Natural killer cell (primary cell): Measurements from ENCODE around the gene DLEC1. TPM values are rescaled to one million over a fixed set of nuclear protein-coding genes. Genes with fewer than 3 reads are reported as not detected.

ENCODE experiments used
- ATAC-seq, 3 donors: fragments of 150-1000 bp in 2 of 3; fragments of 200-7000 bp in 1 of 3; cut with Tn5 transposase; 1 replicate in 1 of 3; 2 replicates in 2 of 3; pipeline ENCODE4 v1.10.0; 2021; ENCODE audit warnings: mild to moderate bottlenecking in 2 of 3, moderate library complexity in 2 of 3
- DNase-seq, 2 donors: peaks; one replicate each; pipeline versions ENCODE4 v3.0.0 to v3.0.0-alpha.2; 2013 to 2021; ENCODE audit warnings: mixed read lengths in 1 of 2
- H3K27ac ChIP-seq: one replicate; pipeline ENCODE4 v1.5.1; 2013; ENCODE audit warnings: mild to moderate bottlenecking, low read length
- H3K27me3 ChIP-seq: one replicate; pipeline ENCODE4 v1.6.1; 2013; ENCODE audit warnings: low read length; ENCODE audit not compliant: control insufficient read depth, insufficient read depth
- H3K36me3 ChIP-seq: one replicate; pipeline ENCODE4 v1.6.1; 2013; ENCODE audit warnings: low read length; ENCODE audit not compliant: control insufficient read depth, insufficient read depth
- H3K4me1 ChIP-seq: one replicate; pipeline ENCODE4 v1.6.1; 2013; ENCODE audit warnings: low read length; ENCODE audit not compliant: control insufficient read depth, insufficient read depth
- H3K4me3 ChIP-seq: one replicate; pipeline ENCODE4 v1.5.1; 2013; ENCODE audit warnings: low read length
- H3K9me3 ChIP-seq: one replicate; pipeline ENCODE4 v1.6.1; 2013; ENCODE audit warnings: low read length; ENCODE audit not compliant: control insufficient read depth, insufficient read depth
- H3K27ac Mint-ChIP-seq, 2 donors: one replicate each; pipeline ENCODE4 v1.8.0; 2022; ENCODE audit warnings: mild to moderate bottlenecking in 2 of 2, mixed read lengths in 2 of 2, moderate library complexity in 1 of 2
- H3K27me3 Mint-ChIP-seq, 2 donors: one replicate each; pipeline ENCODE4 v1.8.0; 2022; ENCODE audit warnings: low read depth in 2 of 2, mixed read lengths in 2 of 2
- H3K36me3 Mint-ChIP-seq: one replicate; pipeline ENCODE4 v1.8.0; 2022; ENCODE audit warnings: mixed read lengths
- H3K4me1 Mint-ChIP-seq, 2 donors: one replicate each; pipeline ENCODE4 v1.8.0; 2022; ENCODE audit warnings: mixed read lengths in 2 of 2
- H3K4me3 Mint-ChIP-seq: one replicate; pipeline ENCODE4 v1.8.0; 2022; ENCODE audit warnings: mild to moderate bottlenecking, moderate library complexity, mixed read lengths
- H3K9me3 Mint-ChIP-seq, 2 donors: one replicate each; pipeline ENCODE4 v1.8.0; 2022; ENCODE audit warnings: mixed read lengths in 2 of 2
- WGBS: methylation state at CpG from one replicate; pipeline ENCODE4 v1.1.7; 2013; ENCODE audit warnings: missing lambda C conversion rate; ENCODE audit not compliant: insufficient coverage; 5-methylcytosine and 5-hydroxymethylcytosine counted together
- intact Hi-C: fragments of 100-400 bp; cut with micrococcal nuclease; formaldehyde crosslinking; loops from one replicate; pipeline ENCODE4 v1.14.2; 2022
- total RNA-seq, 4 donors: library from RNA; stranded (reverse); fragments of 120-200 nt in 1 of 4; gene quantifications; one replicate each; pipeline versions ENCODE4 v1.2.3 to v1.2.4, GENCODE V29; 2013 to 2022
- TF ChIP-seq, protein P1 (sequence below): fragments of 200-600 bp; IDR thresholded peaks from one replicate; pipeline ENCODE4 v1.8.0; 2022; ENCODE audit warnings: antibody characterized with exemption

DLEC1 gene, protein sequence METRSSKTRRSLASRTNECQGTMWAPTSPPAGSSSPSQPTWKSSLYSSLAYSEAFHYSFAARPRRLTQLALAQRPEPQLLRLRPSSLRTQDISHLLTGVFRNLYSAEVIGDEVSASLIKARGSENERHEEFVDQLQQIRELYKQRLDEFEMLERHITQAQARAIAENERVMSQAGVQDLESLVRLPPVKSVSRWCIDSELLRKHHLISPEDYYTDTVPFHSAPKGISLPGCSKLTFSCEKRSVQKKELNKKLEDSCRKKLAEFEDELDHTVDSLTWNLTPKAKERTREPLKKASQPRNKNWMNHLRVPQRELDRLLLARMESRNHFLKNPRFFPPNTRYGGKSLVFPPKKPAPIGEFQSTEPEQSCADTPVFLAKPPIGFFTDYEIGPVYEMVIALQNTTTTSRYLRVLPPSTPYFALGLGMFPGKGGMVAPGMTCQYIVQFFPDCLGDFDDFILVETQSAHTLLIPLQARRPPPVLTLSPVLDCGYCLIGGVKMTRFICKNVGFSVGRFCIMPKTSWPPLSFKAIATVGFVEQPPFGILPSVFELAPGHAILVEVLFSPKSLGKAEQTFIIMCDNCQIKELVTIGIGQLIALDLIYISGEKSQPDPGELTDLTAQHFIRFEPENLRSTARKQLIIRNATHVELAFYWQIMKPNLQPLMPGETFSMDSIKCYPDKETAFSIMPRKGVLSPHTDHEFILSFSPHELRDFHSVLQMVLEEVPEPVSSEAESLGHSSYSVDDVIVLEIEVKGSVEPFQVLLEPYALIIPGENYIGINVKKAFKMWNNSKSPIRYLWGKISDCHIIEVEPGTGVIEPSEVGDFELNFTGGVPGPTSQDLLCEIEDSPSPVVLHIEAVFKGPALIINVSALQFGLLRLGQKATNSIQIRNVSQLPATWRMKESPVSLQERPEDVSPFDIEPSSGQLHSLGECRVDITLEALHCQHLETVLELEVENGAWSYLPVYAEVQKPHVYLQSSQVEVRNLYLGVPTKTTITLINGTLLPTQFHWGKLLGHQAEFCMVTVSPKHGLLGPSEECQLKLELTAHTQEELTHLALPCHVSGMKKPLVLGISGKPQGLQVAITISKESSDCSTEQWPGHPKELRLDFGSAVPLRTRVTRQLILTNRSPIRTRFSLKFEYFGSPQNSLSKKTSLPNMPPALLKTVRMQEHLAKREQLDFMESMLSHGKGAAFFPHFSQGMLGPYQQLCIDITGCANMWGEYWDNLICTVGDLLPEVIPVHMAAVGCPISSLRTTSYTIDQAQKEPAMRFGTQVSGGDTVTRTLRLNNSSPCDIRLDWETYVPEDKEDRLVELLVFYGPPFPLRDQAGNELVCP (N-terminal part only)
- 1 to 10 TPM; 6.1 to 7.5 (median 7.0) TPM for total RNA-seq
- total RNA-seq (2013): 3.9 TPM

DNA sequence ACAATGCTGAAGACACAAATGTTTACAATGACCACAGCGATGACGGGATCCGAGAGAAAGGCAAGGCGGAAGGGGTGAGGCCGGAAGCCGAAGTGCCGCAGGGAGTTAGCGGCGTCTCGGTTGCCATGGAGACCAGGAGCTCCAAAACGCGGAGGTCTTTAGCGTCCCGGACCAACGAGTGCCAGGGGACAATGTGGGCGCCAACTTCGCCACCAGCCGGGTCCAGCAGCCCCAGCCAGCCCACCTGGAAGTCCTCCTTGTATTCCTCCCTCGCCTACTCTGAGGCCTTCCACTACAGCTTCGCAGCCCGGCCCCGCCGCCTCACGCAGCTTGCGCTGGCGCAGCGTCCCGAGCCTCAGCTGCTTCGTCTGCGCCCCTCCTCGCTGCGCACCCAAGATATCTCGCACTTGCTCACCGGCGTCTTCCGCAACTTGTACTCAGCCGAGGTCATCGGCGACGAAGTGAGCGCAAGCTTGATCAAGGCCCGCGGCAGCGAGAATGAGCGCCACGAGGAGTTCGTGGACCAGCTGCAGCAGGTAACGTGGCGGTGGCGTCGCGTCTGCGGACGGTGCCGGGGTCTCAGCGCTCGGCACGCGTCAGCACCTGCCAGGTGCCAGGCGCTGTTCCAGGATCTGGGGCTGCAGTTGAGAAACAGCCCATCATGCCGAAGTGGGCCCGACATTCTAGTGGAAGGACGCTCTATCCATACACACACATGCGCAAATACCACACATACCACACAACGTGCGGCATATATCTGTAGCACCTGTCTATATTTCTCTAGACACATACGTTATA, at the start of gene DLEC1:
DLEC1 (plus strand) TSS at position 108 of the 798 bp plus-strand sequence; CDS start at position 126, 18 bp downstream.
- peak within 1 kb of the TSS; percentile 91 for H3K27ac ChIP-seq
- H3K9me3 Mint-ChIP-seq: peaks cover 0 to 5% of the 10 kb centered on the region in 2 donors
- under 1% methylated on average over 67 of the region's 67 CpGs for WGBS
- no peaks in the 10 kb centered on the region for H3K27me3 ChIP-seq
- peaks cover 31% of the 10 kb centered on the region for H3K4me1 ChIP-seq
- TF ChIP-seq, protein P1, sequence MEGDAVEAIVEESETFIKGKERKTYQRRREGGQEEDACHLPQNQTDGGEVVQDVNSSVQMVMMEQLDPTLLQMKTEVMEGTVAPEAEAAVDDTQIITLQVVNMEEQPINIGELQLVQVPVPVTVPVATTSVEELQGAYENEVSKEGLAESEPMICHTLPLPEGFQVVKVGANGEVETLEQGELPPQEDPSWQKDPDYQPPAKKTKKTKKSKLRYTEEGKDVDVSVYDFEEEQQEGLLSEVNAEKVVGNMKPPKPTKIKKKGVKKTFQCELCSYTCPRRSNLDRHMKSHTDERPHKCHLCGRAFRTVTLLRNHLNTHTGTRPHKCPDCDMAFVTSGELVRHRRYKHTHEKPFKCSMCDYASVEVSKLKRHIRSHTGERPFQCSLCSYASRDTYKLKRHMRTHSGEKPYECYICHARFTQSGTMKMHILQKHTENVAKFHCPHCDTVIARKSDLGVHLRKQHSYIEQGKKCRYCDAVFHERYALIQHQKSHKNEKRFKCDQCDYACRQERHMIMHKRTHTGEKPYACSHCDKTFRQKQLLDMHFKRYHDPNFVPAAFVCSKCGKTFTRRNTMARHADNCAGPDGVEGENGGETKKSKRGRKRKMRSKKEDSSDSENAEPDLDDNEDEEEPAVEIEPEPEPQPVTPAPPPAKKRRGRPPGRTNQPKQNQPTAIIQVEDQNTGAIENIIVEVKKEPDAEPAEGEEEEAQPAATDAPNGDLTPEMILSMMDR: no peak
- intact Hi-C loops: loop anchor here (1.0 to 2.0 kb wide), 2 partner anchors 42 to 126 kb away; partner anchors contain the start of gene OXSR1
- H3K27ac Mint-ChIP-seq: peak within 1 kb of the TSS; percentile 85 to 95
- ATAC-seq (peak; percentile 68 to 79 (median 71)), DNase-seq (peak; percentile 68 to 94)
- H3K36me3 Mint-ChIP-seq: no peaks in the 10 kb centered on the region
- H3K36me3 ChIP-seq: no peaks in the 10 kb centered on the region
- H3K4me1 Mint-ChIP-seq: peaks cover 32% of the 10 kb centered on the region in 2 donors
- no peaks in the 10 kb centered on the region for H3K9me3 ChIP-seq
- peak within 1 kb of the TSS; percentile 84 for H3K4me3 Mint-ChIP-seq
- H3K4me3 ChIP-seq: peak within 1 kb of the TSS; percentile 52
- peaks cover 0 to 5% of the 10 kb centered on the region in 2 donors for H3K27me3 Mint-ChIP-seq

DNA sequence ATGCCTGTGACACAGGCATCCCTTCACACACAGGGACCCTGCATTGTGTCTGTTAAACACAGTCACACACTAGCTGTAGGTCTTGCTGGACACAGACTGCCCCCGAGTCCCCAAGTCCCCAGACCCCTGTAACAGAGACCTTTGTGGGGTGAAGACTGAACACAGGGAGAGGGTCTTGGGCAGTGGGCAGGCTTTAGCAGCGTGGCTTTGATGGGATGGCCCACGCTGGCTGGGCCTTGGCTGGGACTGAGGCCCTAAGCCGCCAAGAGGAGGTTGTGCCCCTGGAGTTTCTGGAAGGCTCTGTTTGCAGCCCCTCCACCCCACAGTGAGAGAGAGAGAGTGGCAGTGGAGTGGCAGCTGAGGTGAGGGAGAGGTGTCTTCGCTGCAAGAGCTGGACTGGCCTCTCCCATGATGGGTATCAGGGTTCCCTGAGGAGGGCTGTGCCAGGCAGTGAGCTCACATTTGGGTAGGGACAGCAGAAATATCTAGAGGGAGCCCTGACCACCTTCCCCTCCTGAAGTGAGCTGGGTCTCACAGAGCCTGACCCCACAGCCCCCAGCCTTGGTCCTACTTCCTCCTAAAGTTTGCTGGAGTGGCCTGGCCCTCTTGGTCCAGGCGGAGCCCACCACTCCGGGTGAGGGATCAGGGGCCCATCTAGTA, 49.1 kb upstream of the DLEC1 start:
- no peak overlapping the region for H3K4me3 ChIP-seq
- H3K9me3 ChIP-seq: no peaks in the 10 kb centered on the region
- no peaks in the 10 kb centered on the region for H3K36me3 ChIP-seq
- Mint-ChIP-seq H3K36me3 (no peaks in the 10 kb centered on the region), H3K4me3 (no peak overlapping the region), H3K9me3 (no peaks in the 10 kb centered on the region), H3K27me3 (no peaks in the 10 kb centered on the region), H3K27ac (no peak overlapping the region), H3K4me1 (peaks cover 19 to 20% of the 10 kb centered on the region in 2 donors)
- H3K27me3 ChIP-seq: no peaks in the 10 kb centered on the region
- H3K4me1 ChIP-seq: peaks cover 11% of the 10 kb centered on the region
- DNase-seq (no peak), ATAC-seq (no peak)
- 93% methylated on average over 7 of the region's 7 CpGs for WGBS
- TF ChIP-seq, protein P1: no peak
- intact Hi-C loops: no loop called here
- H3K27ac ChIP-seq: no peak overlapping the region

DNA sequence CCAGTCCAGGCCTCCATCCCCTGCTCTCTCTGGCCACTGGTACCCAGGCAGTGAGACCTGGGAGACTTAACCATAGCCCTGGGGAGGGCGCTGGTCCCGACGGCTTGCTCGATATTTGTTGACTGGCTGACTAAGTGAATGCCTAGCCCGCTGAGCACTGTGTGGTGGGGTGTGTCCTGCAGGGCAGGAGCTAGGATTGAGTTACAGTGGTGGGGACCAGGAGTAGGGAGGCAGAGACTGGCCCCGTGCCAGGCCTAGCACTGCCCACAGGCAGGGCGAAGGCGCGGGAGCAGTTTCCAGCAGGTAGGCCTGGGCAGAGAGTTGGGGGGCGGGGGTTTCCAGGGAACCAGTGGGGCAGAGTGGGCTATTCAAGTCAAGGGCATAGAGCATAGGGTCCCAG, 48.5 kb upstream of the DLEC1 start, which contains the start of gene VILL:
VILL (plus strand) TSS at position 260 of the 400 bp plus-strand sequence. CDS start 2,887 bp downstream, outside the sequence.
- Histone ChIP-seq H3K4me1 (peaks cover 13% of the 10 kb centered on the region), H3K27ac (no peak within 1 kb of the TSS), H3K36me3 (no peaks in the 10 kb centered on the region), H3K4me3 (no peak within 1 kb of the TSS), H3K27me3 (no peaks in the 10 kb centered on the region), H3K9me3 (no peaks in the 10 kb centered on the region)
- H3K27me3 Mint-ChIP-seq: no peaks in the 10 kb centered on the region
- H3K36me3 Mint-ChIP-seq: no peaks in the 10 kb centered on the region
- intact Hi-C loops: no loop called here
- peaks cover 25 to 26% of the 10 kb centered on the region in 2 donors for H3K4me1 Mint-ChIP-seq
- no peak within 1 kb of the TSS for H3K27ac Mint-ChIP-seq
- WGBS: 93% methylated on average over 10 of the region's 10 CpGs
- TF ChIP-seq, protein P1: no peak
- H3K4me3 Mint-ChIP-seq: no peak within 1 kb of the TSS
- peak in 1 of 2 donors; percentile 9 for DNase-seq
- H3K9me3 Mint-ChIP-seq: no peaks in the 10 kb centered on the region
- ATAC-seq: no peak
